Ovary (tissue), 3 donors: ENCODE measurements around the gene GPAM.

Source experiments
- EP300 ChIP-seq: sonication (generic); formaldehyde crosslinking; IDR thresholded peaks from one replicate; pipeline ENCODE4 v1.6.1; 2017; ENCODE audit warnings: antibody characterized with exemption
- TF ChIP-seq, protein P1 (sequence below), 3 donors: fragments of 450-650 bp in 2 of 3; fragments of 200-600 bp in 1 of 3; IDR thresholded peaks; one replicate each; pipeline versions ENCODE4 v1.5.1 to v1.8.0; 2016 to 2022; ENCODE audit warnings: antibody characterized with exemption in 3 of 3, mild to moderate bottlenecking in 1 of 3
- donor health status: DM: no; HTN: no; CAD: no.

DNA sequence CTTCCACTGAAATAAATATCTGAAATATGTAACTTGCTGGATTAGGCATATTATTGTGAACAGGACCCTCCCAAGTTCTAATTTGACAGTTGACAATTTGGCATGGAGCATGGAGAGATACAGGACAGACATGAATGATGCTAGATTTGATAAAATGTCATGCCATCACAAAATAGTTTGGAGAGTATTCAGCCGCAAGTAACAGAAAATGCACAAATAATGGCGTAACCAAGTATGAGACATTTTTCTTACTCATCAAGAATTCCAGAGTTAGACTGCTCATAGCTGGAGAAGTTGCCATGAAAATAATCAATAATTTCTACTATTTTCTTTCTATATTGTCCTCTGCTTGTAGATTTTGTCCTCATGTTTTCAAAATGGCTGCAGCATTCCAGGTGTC lies 45.5 kb upstream of the GPAM start:
- TF ChIP-seq, protein P1, sequence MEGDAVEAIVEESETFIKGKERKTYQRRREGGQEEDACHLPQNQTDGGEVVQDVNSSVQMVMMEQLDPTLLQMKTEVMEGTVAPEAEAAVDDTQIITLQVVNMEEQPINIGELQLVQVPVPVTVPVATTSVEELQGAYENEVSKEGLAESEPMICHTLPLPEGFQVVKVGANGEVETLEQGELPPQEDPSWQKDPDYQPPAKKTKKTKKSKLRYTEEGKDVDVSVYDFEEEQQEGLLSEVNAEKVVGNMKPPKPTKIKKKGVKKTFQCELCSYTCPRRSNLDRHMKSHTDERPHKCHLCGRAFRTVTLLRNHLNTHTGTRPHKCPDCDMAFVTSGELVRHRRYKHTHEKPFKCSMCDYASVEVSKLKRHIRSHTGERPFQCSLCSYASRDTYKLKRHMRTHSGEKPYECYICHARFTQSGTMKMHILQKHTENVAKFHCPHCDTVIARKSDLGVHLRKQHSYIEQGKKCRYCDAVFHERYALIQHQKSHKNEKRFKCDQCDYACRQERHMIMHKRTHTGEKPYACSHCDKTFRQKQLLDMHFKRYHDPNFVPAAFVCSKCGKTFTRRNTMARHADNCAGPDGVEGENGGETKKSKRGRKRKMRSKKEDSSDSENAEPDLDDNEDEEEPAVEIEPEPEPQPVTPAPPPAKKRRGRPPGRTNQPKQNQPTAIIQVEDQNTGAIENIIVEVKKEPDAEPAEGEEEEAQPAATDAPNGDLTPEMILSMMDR (IDR thresholded peaks at IDR 0.05), result no peak
- no peak for TF ChIP-seq EP300
